K562 (cell line): Measurements from ENCODE around the gene GFOD1. TPM values are rescaled to one million over a fixed set of nuclear protein-coding genes. Genes with fewer than 3 reads are reported as not detected.

Source experiments
- ATAC-seq: fragments of 200-7000 bp; cut with Tn5 transposase; 3 replicates; pipeline ENCODE4 v1.9.1; 2020; ENCODE audit warnings: moderate library complexity
- BruUV-seq: library from RNA; stranded (reverse); fragments of 400-500 nt; replicated peaks from 2 replicates; lab custom pipeline; 2021; lab: Mats Ljungman, UMichigan
- CTCF ChIA-PET: fragments of 300-600 bp; formaldehyde crosslinking; extraction: SDS; loops from one replicate; lab custom pipeline; 2021; ENCODE audit warnings: low intra/inter-chr PET ratio; lab: Yijun Ruan, JAX
- POLR2A ChIA-PET: fragments of 300-600, 350-650 bp; sonication (Branson Sonifier 250); formaldehyde crosslinking; extraction: SDS; loops from one replicate; lab custom pipeline; 2021; ENCODE audit warnings: antibody characterized with exemption, inconsistent platforms; lab: Yijun Ruan, JAX
- DNase-seq, 4 experiments: peaks; one replicate each; pipeline versions ENCODE4 v3.0.0 to v3.0.0-alpha.2; 2011 to 2018; ENCODE audit warnings: low spot score in 3 of 4, mixed read lengths in 3 of 4; ENCODE audit errors: extremely low read depth in 1 of 4
- FAIRE-seq: peaks from 2 replicates; lab custom pipeline; 2011; peaks lifted over from hg19 to GRCh38; lab: Jason Lieb, UNC
- H2AFZ ChIP-seq: 2 replicates; pipeline ENCODE4 v1.6.0; 2011; ENCODE audit warnings: low read depth, low read length, control low read depth, inconsistent platforms
- H3K27ac ChIP-seq: fragments of 200-600 bp; 3 replicates; pipeline ENCODE4 v1.8.0; 2011; ENCODE audit warnings: low read depth, mild to moderate bottlenecking, control low read depth, inconsistent platforms, low read length, moderate library complexity, mixed read lengths; ENCODE audit errors: extremely low read depth
- H3K27me3 ChIP-seq, 2 experiments: fragments of 300-600 bp in 1 of 2; 2 replicates in 1 of 2; 3 replicates in 1 of 2; pipeline versions ENCODE4 v1.6.0 to v1.8.0; 2011; ENCODE audit warnings: inconsistent platforms in 2 of 2, low read length in 2 of 2, mild to moderate bottlenecking in 1 of 2, mixed read lengths in 1 of 2, moderate library complexity in 1 of 2; ENCODE audit not compliant: control insufficient read depth in 2 of 2, insufficient read depth in 2 of 2
- H3K36me3 ChIP-seq: fragments of 300-600 bp; 3 replicates; pipeline ENCODE4 v1.8.0; 2011; ENCODE audit warnings: mild to moderate bottlenecking, low read length, inconsistent platforms; ENCODE audit not compliant: control insufficient read depth, insufficient read depth
- H3K4me1 ChIP-seq, 2 experiments: fragments of 200-600 bp in 1 of 2; replicated peaks in 1 of 2; 2 replicates in 1 of 2; 3 replicates in 1 of 2; pipeline versions ENCODE4 v1.5.1 to v1.8.0; 2011; ENCODE audit warnings: inconsistent platforms in 2 of 2, low read length in 2 of 2, mild to moderate bottlenecking in 1 of 2, mixed read lengths in 1 of 2, moderate library complexity in 1 of 2; ENCODE audit not compliant: control insufficient read depth in 2 of 2, insufficient read depth in 2 of 2
- H3K4me2 ChIP-seq: 2 replicates; pipeline ENCODE4 v1.6.1; 2011; ENCODE audit warnings: low read length, control low read depth, inconsistent platforms, mixed read lengths; ENCODE audit not compliant: insufficient read depth
- H3K4me3 ChIP-seq: fragments of 200-600 bp; sonication (generic), shearing (Covaris generic); 2 replicates; pipeline ENCODE4 v1.5.1; 2016; ENCODE audit warnings: control low read depth, inconsistent platforms
- H3K79me2 ChIP-seq: fragments of 200-600 bp; 3 replicates; pipeline ENCODE4 v1.8.0; 2011; ENCODE audit warnings: low read length, inconsistent platforms; ENCODE audit not compliant: control insufficient read depth, insufficient read depth
- H3K9ac ChIP-seq, 2 experiments: 2 replicates each; pipeline versions ENCODE4 v1.6.0 to v1.6.1; 2011; ENCODE audit warnings: low read depth in 2 of 2, low read length in 2 of 2, control low read depth in 1 of 2, inconsistent platforms in 1 of 2, mild to moderate bottlenecking in 1 of 2, mixed read lengths in 1 of 2; ENCODE audit not compliant: insufficient read depth in 1 of 2
- H3K9me1 ChIP-seq: one replicate; pipeline ENCODE4 v1.6.0; 2011; ENCODE audit warnings: inconsistent platforms, mild to moderate bottlenecking, low read length, moderate library complexity; ENCODE audit not compliant: control insufficient read depth, insufficient read depth
- H3K9me3 ChIP-seq: replicated peaks from 2 replicates; pipeline ENCODE4 v1.5.1; 2011; ENCODE audit warnings: low read depth, low read length, inconsistent platforms; ENCODE audit not compliant: control insufficient read depth, insufficient read depth
- H4K20me1 ChIP-seq: replicated peaks from 2 replicates; pipeline ENCODE4 v1.6.1; 2011; ENCODE audit warnings: low read length, inconsistent platforms, mixed read lengths; ENCODE audit not compliant: control insufficient read depth, insufficient read depth
- ELF1 ChIP-seq: fragments of 200-800 bp; sonication (Bioruptor generic); IDR thresholded peaks from 2 replicates; pipeline ENCODE4 v1.6.1; 2016; ENCODE audit warnings: missing genetic modification characterization, missing compliant biosample characterization
- ESRRA ChIP-seq: fragments of 450-650 bp; IDR thresholded peaks from 2 replicates; pipeline ENCODE4 v1.6.1; 2014; ENCODE audit warnings: low read depth, mild to moderate bottlenecking, moderate library complexity, borderline replicate concordance
- NR2F6 ChIP-seq: fragments of 450-650 bp; formaldehyde crosslinking; IDR thresholded peaks from 2 replicates; pipeline ENCODE4 v1.4.0; 2020; ENCODE audit warnings: mild to moderate bottlenecking
- WHSC1 ChIP-seq: IDR thresholded peaks from one replicate; pipeline ENCODE4 v1.6.1; 2012; ENCODE audit warnings: low read length, control low read depth, inconsistent platforms
- ZNF175 ChIP-seq: fragments of 200-800 bp; sonication (Bioruptor generic); IDR thresholded peaks from 2 replicates; pipeline ENCODE4 v1.6.1; 2016; ENCODE audit warnings: low read depth, mild to moderate bottlenecking, missing genetic modification characterization, missing compliant biosample characterization
- ZZZ3 ChIP-seq: fragments of 450-650 bp; IDR thresholded peaks from 2 replicates; pipeline ENCODE4 v1.6.1; 2016; ENCODE audit warnings: antibody characterized with exemption, mild to moderate bottlenecking, moderate library complexity
- WGBS: fragments of 100-300 bp; shearing (Covaris generic); methylation state at CpG from one replicate; pipeline ENCODE4 v1.1.6; 2016; ENCODE audit warnings: low coverage, mixed read lengths; ENCODE audit not compliant: insufficient coverage; ENCODE audit errors: missing lambda C conversion rate; 5-methylcytosine and 5-hydroxymethylcytosine counted together
- in situ Hi-C: fragments of 300-500 bp; cut with MboI; formaldehyde crosslinking; loops from 4 replicates; pipeline ENCODE4 v1.15.0; 2018; ENCODE audit warnings: inconsistent platforms, mixed read lengths
- intact Hi-C: fragments of 100-400 bp; cut with micrococcal nuclease; formaldehyde crosslinking; loops from 2 replicates; pipeline ENCODE4 v1.14.2; 2022
- polyA plus RNA-seq, 8 experiments: library from polyadenylated mRNA; depleted of rRNA in 4 of 8; stranded (reverse) in 5 of 8; unstranded in 3 of 8; fragments of >200 nt; fragmentation: Nextera tagmentation in 2 of 8; fragmentation: Illumina TruSeq in 1 of 8; extraction: Ambion mirVana in 2 of 8; extraction: Trizol in 1 of 8; gene quantifications; 2 replicates each; pipeline versions ENCODE4 v1.2.1 to v1.2.3, GENCODE V29; 2011 to 2014; ENCODE audit warnings: inconsistent platforms in 1 of 8, missing spikeins in 1 of 8
- total RNA-seq, 7 experiments: library from RNA; depleted of rRNA in 6 of 7; stranded (reverse); fragments of >200 nt in 6 of 7; fragmentation: Illumina TruSeq in 2 of 7; extraction: Trizol in 2 of 7; gene quantifications; 2 replicates each; pipeline versions ENCODE4 v1.2.1 to v1.2.3, GENCODE V29; 2011 to 2021; ENCODE audit warnings: low replicate concordance in 1 of 7
- TF ChIP-seq, protein P1 (sequence below): sonication (generic); formaldehyde crosslinking; IDR thresholded peaks from 2 replicates; pipeline ENCODE4 v1.8.1; 2023; ENCODE audit warnings: mild to moderate bottlenecking, missing genetic modification reagents
- TF ChIP-seq, protein P2 (sequence below): fragments of 450-650 bp; IDR thresholded peaks from 2 replicates; pipeline ENCODE4 v1.6.1; 2016; ENCODE audit warnings: borderline replicate concordance
- TF ChIP-seq, protein P3 (sequence below): sonication (generic); formaldehyde crosslinking; IDR thresholded peaks from 2 replicates; pipeline ENCODE4 v1.8.1; 2023; ENCODE audit warnings: mild to moderate bottlenecking, missing genetic modification reagents
- TF ChIP-seq, protein P4 (sequence below): fragments of 250-450 bp; sonication (Bioruptor Pico); IDR thresholded peaks from 2 replicates; pipeline ENCODE4 v1.4.0; 2020; ENCODE audit warnings: mild to moderate bottlenecking, moderate library complexity

GFOD1 gene
- total and polyA plus RNA-seq, 9 of the 15 experiments (the other 6 are each of a cell fraction or from before 2014, with no cell fraction given), result 3.8 to 12.0 (median 8.2) TPM

DNA sequence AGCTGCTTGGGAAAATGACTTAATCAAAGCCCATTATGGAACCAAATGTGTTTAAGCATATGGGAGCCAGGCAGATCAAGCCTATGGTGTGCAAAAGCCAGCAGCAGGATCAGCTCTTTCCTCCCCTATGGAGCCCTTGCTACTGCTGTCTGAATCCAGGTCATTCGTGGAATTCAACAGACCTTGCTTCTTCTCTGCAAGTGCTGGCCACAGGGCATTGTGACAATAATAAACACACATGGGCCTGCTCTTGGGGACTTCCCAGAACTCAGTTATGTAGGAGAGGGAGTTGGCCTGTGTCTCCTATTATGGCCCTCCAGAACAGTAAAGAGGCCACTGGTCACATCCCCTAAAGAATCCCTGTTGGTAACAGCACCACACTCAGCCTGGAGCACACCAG, 18.6 kb downstream of the GFOD1 start (continued):
- TF ChIP-seq, protein P1, sequence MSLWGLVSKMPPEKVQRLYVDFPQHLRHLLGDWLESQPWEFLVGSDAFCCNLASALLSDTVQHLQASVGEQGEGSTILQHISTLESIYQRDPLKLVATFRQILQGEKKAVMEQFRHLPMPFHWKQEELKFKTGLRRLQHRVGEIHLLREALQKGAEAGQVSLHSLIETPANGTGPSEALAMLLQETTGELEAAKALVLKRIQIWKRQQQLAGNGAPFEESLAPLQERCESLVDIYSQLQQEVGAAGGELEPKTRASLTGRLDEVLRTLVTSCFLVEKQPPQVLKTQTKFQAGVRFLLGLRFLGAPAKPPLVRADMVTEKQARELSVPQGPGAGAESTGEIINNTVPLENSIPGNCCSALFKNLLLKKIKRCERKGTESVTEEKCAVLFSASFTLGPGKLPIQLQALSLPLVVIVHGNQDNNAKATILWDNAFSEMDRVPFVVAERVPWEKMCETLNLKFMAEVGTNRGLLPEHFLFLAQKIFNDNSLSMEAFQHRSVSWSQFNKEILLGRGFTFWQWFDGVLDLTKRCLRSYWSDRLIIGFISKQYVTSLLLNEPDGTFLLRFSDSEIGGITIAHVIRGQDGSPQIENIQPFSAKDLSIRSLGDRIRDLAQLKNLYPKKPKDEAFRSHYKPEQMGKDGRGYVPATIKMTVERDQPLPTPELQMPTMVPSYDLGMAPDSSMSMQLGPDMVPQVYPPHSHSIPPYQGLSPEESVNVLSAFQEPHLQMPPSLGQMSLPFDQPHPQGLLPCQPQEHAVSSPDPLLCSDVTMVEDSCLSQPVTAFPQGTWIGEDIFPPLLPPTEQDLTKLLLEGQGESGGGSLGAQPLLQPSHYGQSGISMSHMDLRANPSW (CRISPR knock-in tag), result no peak
- no peak for TF ChIP-seq NR2F6 (CRISPR knock-in tag)
- TF ChIP-seq, protein P2, sequence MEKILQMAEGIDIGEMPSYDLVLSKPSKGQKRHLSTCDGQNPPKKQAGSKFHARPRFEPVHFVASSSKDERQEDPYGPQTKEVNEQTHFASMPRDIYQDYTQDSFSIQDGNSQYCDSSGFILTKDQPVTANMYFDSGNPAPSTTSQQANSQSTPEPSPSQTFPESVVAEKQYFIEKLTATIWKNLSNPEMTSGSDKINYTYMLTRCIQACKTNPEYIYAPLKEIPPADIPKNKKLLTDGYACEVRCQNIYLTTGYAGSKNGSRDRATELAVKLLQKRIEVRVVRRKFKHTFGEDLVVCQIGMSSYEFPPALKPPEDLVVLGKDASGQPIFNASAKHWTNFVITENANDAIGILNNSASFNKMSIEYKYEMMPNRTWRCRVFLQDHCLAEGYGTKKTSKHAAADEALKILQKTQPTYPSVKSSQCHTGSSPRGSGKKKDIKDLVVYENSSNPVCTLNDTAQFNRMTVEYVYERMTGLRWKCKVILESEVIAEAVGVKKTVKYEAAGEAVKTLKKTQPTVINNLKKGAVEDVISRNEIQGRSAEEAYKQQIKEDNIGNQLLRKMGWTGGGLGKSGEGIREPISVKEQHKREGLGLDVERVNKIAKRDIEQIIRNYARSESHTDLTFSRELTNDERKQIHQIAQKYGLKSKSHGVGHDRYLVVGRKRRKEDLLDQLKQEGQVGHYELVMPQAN, result no peak

DNA sequence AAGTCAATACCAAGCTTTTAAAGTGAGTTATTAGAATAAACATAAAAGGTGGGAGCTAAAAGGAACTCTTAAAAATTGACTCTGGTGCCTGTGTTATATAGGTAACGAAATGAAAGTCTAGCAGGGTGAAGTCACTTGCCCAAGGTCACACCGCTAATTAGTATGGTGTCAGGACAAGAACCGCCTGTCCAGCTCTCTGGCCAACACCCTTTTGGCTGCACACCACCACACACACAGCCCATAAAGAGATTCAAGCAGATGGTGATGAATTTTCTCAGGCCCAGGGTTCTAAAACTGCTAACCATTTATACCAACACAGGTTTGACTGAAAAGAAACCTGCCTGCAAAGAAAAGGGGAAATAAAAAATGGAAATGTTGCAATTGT, 20.2 kb downstream of the GFOD1 start:
- Histone ChIP-seq H3K4me1 (peaks cover 0 to 2% of the 10 kb centered on the region in 2 experiments; a peak in 1 of 5 replicates), H3K9me1 (no peaks in the 10 kb centered on the region), H3K9ac (peak overlapping the region in 1 of 2 experiments; percentile 2; a peak in 1 of 4 replicates), H3K27me3 (no peaks in the 10 kb centered on the region), H3K4me3 (no peak overlapping the region), H4K20me1 (0 out of 2 replicates have a peak, but pooled peaks cover 3% of the 10 kb centered on the region), H3K36me3 (no peaks in the 10 kb centered on the region), H3K27ac (no peak overlapping the region), H2AFZ (no peak overlapping the region), H3K79me2 (no peaks in the 10 kb centered on the region), H3K4me2 (peak overlapping the region; percentile 2; the same call in 1 of the 2 replicates), H3K9me3 (no peaks in the 10 kb centered on the region)
- ChIA-PET CTCF (no interaction called here), POLR2A (interaction anchor here (0.9 to 1.3 kb wide), 2 partner anchors 11 to 12 kb away, joined by 3 to 4 read pairs; no protein-coding TSS in a partner anchor)
- in situ Hi-C loops (no loop called here), intact Hi-C loops (no loop called here)
- WGBS, result 22% methylated on average over 3 of the region's 3 CpGs
- BruUV-seq, result no TSS peak
- ATAC-seq (peak; percentile 60), FAIRE-seq (peak; percentile 46), DNase-seq (no peak)
- TF ChIP-seq, protein P3, sequence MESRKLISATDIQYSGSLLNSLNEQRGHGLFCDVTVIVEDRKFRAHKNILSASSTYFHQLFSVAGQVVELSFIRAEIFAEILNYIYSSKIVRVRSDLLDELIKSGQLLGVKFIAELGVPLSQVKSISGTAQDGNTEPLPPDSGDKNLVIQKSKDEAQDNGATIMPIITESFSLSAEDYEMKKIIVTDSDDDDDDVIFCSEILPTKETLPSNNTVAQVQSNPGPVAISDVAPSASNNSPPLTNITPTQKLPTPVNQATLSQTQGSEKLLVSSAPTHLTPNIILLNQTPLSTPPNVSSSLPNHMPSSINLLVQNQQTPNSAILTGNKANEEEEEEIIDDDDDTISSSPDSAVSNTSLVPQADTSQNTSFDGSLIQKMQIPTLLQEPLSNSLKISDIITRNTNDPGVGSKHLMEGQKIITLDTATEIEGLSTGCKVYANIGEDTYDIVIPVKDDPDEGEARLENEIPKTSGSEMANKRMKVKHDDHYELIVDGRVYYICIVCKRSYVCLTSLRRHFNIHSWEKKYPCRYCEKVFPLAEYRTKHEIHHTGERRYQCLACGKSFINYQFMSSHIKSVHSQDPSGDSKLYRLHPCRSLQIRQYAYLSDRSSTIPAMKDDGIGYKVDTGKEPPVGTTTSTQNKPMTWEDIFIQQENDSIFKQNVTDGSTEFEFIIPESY (CRISPR knock-in tag), result peak; percentile 71
- TF ChIP-seq WHSC1, result no peak
- TF ChIP-seq ZNF175 (CRISPR knock-in tag), result 0 out of 2 replicates have a peak, but pooled peaks have one; percentile 2
- TF ChIP-seq, protein P4, sequence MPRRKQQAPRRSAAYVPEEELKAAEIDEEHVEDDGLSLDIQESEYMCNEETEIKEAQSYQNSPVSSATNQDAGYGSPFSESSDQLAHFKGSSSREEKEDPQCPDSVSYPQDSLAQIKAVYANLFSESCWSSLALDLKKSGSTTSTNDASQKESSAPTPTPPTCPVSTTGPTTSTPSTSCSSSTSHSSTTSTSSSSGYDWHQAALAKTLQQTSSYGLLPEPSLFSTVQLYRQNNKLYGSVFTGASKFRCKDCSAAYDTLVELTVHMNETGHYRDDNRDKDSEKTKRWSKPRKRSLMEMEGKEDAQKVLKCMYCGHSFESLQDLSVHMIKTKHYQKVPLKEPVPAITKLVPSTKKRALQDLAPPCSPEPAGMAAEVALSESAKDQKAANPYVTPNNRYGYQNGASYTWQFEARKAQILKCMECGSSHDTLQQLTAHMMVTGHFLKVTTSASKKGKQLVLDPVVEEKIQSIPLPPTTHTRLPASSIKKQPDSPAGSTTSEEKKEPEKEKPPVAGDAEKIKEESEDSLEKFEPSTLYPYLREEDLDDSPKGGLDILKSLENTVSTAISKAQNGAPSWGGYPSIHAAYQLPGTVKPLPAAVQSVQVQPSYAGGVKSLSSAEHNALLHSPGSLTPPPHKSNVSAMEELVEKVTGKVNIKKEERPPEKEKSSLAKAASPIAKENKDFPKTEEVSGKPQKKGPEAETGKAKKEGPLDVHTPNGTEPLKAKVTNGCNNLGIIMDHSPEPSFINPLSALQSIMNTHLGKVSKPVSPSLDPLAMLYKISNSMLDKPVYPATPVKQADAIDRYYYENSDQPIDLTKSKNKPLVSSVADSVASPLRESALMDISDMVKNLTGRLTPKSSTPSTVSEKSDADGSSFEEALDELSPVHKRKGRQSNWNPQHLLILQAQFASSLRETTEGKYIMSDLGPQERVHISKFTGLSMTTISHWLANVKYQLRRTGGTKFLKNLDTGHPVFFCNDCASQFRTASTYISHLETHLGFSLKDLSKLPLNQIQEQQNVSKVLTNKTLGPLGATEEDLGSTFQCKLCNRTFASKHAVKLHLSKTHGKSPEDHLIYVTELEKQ (CRISPR knock-in tag), result no peak
- no peak for TF ChIP-seq ZZZ3
- peak; percentile 64 for TF ChIP-seq ESRRA
- TF ChIP-seq ELF1 (tag), result no peak
